Measurements from ENCODE around the gene ZFP30.

Gene ZFP30

DNA sequence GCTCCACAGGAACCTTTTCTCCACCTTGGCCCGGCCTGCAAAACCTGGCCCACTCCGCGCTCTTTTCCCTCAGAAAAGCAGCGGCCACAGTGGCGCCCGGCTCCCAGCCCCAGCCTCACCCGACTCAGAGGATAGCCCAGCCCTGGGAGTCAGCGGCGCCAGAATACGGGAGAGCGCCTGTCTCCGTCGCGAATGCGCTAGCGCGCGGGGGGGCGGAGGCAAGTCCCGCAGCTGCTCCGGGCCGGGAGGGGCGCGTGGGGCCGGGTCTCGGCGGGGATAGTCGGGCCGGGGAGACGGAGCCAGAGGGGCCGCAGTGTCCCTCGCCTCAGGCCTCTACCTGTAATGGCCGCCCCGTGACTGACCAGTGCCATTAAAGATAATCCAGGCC, at the start of gene ZFP30:
Gene ZFP30, minus strand, starts transcription at position 165 of the 388 bp plus-strand sequence. CDS start 7,643 bp downstream, outside the sequence.
- TF ChIP-seq, protein P1, sequence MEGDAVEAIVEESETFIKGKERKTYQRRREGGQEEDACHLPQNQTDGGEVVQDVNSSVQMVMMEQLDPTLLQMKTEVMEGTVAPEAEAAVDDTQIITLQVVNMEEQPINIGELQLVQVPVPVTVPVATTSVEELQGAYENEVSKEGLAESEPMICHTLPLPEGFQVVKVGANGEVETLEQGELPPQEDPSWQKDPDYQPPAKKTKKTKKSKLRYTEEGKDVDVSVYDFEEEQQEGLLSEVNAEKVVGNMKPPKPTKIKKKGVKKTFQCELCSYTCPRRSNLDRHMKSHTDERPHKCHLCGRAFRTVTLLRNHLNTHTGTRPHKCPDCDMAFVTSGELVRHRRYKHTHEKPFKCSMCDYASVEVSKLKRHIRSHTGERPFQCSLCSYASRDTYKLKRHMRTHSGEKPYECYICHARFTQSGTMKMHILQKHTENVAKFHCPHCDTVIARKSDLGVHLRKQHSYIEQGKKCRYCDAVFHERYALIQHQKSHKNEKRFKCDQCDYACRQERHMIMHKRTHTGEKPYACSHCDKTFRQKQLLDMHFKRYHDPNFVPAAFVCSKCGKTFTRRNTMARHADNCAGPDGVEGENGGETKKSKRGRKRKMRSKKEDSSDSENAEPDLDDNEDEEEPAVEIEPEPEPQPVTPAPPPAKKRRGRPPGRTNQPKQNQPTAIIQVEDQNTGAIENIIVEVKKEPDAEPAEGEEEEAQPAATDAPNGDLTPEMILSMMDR (IDR thresholded peaks at IDR 0.05; ENCODE audit: extremely low read depth, insufficient read depth, missing control alignments), result no peak
- peak; percentile 79 for DNase-seq (ENCODE audit: low spot score)

DNA sequence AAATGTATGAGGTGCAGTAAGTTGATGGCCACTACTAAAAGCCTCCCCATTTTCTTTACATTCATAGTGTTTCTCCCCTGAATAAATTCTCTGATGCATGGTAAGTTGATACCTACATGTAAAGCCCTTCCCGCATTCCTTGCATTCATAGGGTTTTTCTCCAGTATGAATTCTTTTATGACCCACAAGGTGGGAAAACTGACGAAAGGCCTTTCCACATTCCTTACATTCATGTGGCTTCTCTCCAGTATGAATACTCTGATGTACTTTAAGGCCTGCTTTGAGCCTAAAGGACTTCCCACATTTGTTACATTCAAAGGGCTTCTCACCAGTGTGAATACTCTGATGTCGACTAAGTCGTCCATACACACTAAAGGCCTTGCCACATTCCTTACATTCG, 43.8 kb upstream of the ZFP30 start:
- DNase-seq (ENCODE audit: low spot score), result no peak

More for the DNA sequence above, at the start of gene ZFP30:
- in situ Hi-C loops (cut with MboI; ENCODE audit: low pct_unique_long_range_greater_than_20kb, low sequenced_read_pairs, unreplicated experiment), result no loop called here

DNA sequence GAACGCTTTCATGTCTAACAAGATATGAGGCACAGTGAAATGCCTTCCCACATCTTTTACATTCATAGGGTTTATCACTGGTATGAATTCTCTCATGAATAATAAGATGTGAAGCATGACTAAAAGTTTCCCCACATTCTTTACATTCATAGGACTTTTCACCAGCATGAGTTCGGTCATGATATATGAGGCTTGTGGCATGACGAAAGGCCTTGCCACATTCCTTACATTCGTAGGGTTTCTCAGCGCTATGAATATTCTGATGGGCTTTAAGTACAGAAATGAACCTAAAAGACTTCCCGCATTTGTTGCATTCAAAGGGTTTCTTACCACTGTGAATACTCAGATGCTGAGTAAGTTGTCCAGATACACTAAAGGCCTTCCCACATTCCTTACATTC, 43.0 kb upstream of the ZFP30 start:
- in situ Hi-C loops (cut with MboI; ENCODE audit: low pct_unique_long_range_greater_than_20kb, low sequenced_read_pairs, unreplicated experiment), result no loop called here
- no peak for DNase-seq (ENCODE audit: low spot score)
- TF ChIP-seq, protein P1 (IDR thresholded peaks at IDR 0.05; ENCODE audit: extremely low read depth, insufficient read depth, missing control alignments), result no peak

More for the DNA sequence above, 43.8 kb upstream of the ZFP30 start:
- in situ Hi-C loops (cut with MboI; ENCODE audit: low pct_unique_long_range_greater_than_20kb, low sequenced_read_pairs, unreplicated experiment), result no loop called here
- TF ChIP-seq, protein P1 (IDR thresholded peaks at IDR 0.05; ENCODE audit: extremely low read depth, insufficient read depth, missing control alignments), result no peak

DNA sequence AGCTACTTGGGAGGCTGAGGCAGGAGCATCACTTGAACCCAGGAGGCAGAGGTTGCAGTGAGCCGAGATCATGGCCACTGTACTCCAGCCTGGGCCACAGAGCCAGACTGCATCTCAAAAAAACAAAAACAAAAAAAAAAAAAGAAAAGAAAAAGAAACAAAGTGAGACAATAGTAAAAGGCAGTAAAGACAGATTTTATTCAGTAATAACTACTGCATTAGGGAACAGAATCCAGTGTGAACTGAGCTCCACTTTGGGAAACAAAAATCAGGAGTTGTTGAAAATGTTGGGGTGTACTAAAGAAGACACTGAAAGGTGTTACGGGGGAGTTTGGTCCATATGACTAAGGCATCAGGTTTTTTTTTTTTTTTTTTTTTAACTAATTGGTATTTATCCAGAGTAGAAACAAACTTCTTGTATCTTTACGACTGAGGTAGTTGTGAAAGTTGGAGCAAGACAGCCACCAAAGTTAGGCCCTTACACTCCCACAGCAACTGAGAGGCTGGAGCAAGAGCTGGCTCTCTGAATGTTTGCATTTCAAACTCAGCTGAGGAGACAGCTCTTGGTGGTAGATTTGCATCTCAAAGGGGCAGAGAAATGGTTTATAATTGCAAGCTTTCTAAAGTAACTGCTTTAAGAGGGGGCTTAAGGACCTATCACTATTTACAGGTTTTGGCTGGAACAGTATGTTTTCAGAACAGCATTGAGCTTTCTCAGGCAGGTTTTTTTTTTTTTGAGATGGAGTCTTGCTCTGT, 40.1 kb upstream of the ZFP30 start:
- TF ChIP-seq, protein P1 (IDR thresholded peaks at IDR 0.05; ENCODE audit: extremely low read depth, insufficient read depth, missing control alignments), result no peak

DNA sequence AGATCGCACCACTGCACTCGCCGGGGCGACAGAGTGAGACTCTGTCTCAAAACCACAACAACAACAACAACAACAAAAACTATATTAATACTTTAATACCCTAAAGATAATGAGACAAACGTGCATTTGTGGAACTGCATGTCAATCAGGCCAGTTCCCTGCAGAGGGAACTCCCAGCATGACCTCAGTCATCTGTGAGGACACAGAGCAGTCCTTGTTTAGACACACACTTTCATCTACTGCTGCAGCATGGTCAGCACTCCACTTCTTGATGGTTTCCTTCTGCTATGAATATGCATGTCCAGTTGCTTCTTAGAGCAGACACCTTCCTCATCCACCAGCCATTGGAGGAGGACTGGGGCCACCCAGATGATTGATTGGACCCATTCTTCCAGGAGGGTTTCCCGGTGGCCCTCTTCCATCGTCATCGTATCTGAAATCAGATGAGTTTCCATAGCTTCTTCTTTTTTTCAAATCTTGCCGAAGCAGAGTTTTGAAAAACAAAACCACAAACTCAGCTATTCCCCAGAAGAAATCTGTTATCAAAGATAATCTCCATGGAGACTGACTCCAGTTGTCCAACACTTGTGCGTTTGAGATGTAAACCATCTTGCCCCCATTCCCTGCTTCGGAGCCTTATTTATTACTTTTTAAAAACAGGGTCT, 37.8 kb upstream of the ZFP30 start:
- in situ Hi-C loops (cut with MboI; ENCODE audit: low pct_unique_long_range_greater_than_20kb, low sequenced_read_pairs, unreplicated experiment), result no loop called here
- no peak for DNase-seq (ENCODE audit: low spot score)
- TF ChIP-seq, protein P1 (IDR thresholded peaks at IDR 0.05; ENCODE audit: extremely low read depth, insufficient read depth, missing control alignments), result no peak

More for the DNA sequence above, 40.1 kb upstream of the ZFP30 start:
- in situ Hi-C loops (cut with MboI; ENCODE audit: low pct_unique_long_range_greater_than_20kb, low sequenced_read_pairs, unreplicated experiment), result no loop called here
- DNase-seq (ENCODE audit: low spot score), result no peak

DNA sequence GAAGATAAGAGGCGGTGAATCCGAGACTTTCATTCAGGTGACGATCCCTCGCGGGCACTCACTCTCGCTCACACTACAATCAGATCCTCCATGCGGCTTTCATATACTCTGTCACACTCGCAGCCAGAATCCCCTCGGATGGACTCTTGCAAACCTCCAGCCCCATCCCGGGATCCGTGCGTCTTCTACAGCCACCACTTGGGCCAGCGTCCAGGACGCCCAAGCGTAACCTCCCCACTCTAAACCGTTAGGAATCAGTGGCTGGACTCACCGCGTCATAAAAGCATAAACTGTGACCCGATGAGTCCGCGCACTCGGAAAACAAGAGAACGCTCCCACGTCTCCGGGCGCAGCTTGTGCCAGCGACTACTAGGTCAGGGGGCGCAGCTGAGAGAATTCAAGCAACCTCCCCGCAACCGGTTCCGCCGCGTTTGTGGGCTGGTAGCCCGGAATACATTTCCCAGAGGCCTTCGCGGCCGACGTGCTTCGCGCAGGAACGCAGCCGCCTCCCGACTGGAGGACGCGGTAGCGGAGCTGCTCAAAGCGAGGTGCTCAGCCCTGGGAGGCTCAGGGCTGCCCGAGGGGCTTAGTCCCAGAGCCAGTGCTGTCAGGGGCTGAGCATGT, 36.7 kb upstream of the ZFP30 start:
- TF ChIP-seq, protein P1 (IDR thresholded peaks at IDR 0.05; ENCODE audit: extremely low read depth, insufficient read depth, missing control alignments), result no peak
- in situ Hi-C loops (cut with MboI; ENCODE audit: low pct_unique_long_range_greater_than_20kb, low sequenced_read_pairs, unreplicated experiment), result no loop called here
- peak; percentile 69 for DNase-seq (ENCODE audit: low spot score)
